ENCODE measurements around the gene IGF2BP1. TPM values are rescaled to one million over a fixed set of nuclear protein-coding genes. Genes with fewer than 3 reads are reported as not detected.
"Not testable (repeated sequence)": the region's sequence is repeated elsewhere in the genome, so short reads cannot be mapped to it uniquely, and the experiment has no call there.

IGF2BP1 gene
- total and polyA plus RNA-seq, 2 of the 8 experiments (the other 6 are each of a cell fraction or from before 2014, with no cell fraction given): 41.6 to 513 TPM

DNA sequence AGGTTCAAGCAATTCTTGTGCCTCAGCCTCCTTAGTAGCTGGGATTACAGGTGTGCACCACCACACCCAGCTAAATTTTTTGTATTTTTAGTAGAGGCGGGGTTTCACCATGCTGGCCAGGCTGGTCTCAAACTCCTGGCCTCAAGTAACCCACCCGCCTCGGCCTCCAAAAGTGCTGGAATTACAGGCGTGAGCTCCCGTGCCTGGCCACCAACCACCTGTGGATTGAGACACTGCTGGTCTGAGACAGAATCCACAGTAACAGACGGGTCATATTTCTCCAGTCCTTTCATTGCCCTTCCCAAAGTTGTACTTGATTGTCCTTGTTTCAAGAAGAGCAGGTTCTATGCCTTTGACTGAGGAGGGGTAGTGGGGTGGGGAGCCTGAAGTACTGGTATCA is 42.3 kb downstream of the IGF2BP1 start:
- H3K18ac ChIP-seq (ENCODE audit: extremely low read depth, low read length); H3K27me3 ChIP-seq (replicated peaks in 1 of 4; ENCODE audit: control insufficient read depth in 3 of 4, extremely low read depth in 1 of 4, insufficient read depth in 3 of 4, low read length in 3 of 4); H3K4me3 ChIP-seq (ENCODE audit: extremely low read depth in 1 of 4, insufficient read depth in 2 of 4, low read depth in 3 of 4, low read length in 4 of 4); H3K14ac ChIP-seq (ENCODE audit: insufficient read length); H3K56ac ChIP-seq (replicated peaks; ENCODE audit: insufficient read length, low read depth, low read length); H3K4me2 ChIP-seq (ENCODE audit: insufficient read depth in 1 of 2, low read depth in 2 of 2, low read length in 2 of 2); H2BK120ac ChIP-seq (replicated peaks; ENCODE audit: low read depth, low read length); H3K4ac ChIP-seq (replicated peaks; ENCODE audit: insufficient read length, low read depth, low read length); H3K9ac ChIP-seq (replicated peaks in 1 of 4; ENCODE audit: extremely low read depth in 1 of 4, low read depth in 3 of 4, low read length in 3 of 4); H3K27ac ChIP-seq (ENCODE audit: low read depth, low read length); DNase-seq (ENCODE audit: low read depth in 1 of 2, low spot score in 2 of 2); H2BK12ac ChIP-seq (ENCODE audit: low read depth, low read length); H3K23me2 ChIP-seq (ENCODE audit: low read depth, low read length); H2AK5ac ChIP-seq (ENCODE audit: low read depth, low read length); H2BK15ac ChIP-seq (ENCODE audit: low read length); H2AFZ ChIP-seq (ENCODE audit: low read length); H4K8ac ChIP-seq (ENCODE audit: extremely low read depth, insufficient read depth, low read length); H3K9me3 ChIP-seq (ENCODE audit: insufficient read depth in 2 of 2, low read depth in 1 of 2, low read length in 1 of 2); H2BK5ac ChIP-seq (ENCODE audit: low read depth, low read length); H4K5ac ChIP-seq (ENCODE audit: insufficient read length, low read depth, low read length); H2BK20ac ChIP-seq (ENCODE audit: low read length); H4K91ac ChIP-seq (replicated peaks; ENCODE audit: insufficient read length, low read length); FAIRE-seq; H3K4me1 ChIP-seq (replicated peaks in 1 of 4; ENCODE audit: control insufficient read depth in 3 of 4, insufficient read depth in 4 of 4, low read length in 3 of 4); H3K23ac ChIP-seq (ENCODE audit: insufficient read length); H3K79me1 ChIP-seq (ENCODE audit: low read depth, low read length): not testable (repeated sequence)
- 90% methylated on average over 6 of the region's 6 CpGs; no CpG with 5 or more reads in 1 of the 2 experiments for WGBS, 2 experiments (ENCODE audit: extremely low coverage in 1 of 2, insufficient coverage in 1 of 2, insufficient read length in 1 of 2, insufficient replicate concordance in 2 of 2, low coverage in 1 of 2, low lambda C conversion rate in 2 of 2, missing lambda C conversion rate in 1 of 2)
- peaks cover 0 to 19% of the 10 kb centered on the region in 2 experiments for H4K20me1 ChIP-seq (replicated peaks in 1 of 2; ENCODE audit: control insufficient read depth in 1 of 2, insufficient read depth in 2 of 2, low read length in 2 of 2)
- peaks cover 68 to 91% (median 80%) of the 10 kb centered on the region in 4 experiments for H3K36me3 ChIP-seq (ENCODE audit: control insufficient read depth in 2 of 4, insufficient read depth in 4 of 4, low read length in 3 of 4)
- ChIA-PET CTCF (ENCODE audit: partially characterized antibody) (interaction anchor here (0.6 to 2.4 kb wide), 11 partner anchors 8 to 251 kb away, joined by 3 to 8 read pairs (median 3); no protein-coding TSS in a partner anchor), POLR2A (ENCODE audit: partially characterized antibody) (interaction anchor here (0.8 to 3.6 kb wide), 13 partner anchors 7 to 109 kb away, joined by 3 to 18 read pairs (median 4); no protein-coding TSS in a partner anchor)
- H3K79me2 ChIP-seq (ENCODE audit: control insufficient read depth in 1 of 2, insufficient read depth in 2 of 2, low read length in 2 of 2): peaks cover 0 to 20% of the 10 kb centered on the region in 2 experiments; a peak in 2 of 4 replicates
